ENCODE results near the gene SDK1. TPM values are rescaled to one million over a fixed set of nuclear protein-coding genes. Genes with fewer than 3 reads are reported as not detected.

The SDK1 gene
- total and polyA plus RNA-seq, 4 donors = 0.12 to 0.47 (median 0.36) TPM

- WGBS = 62% methylated on average over 9 of the region's 9 CpGs
- Histone ChIP-seq H3K9ac (ENCODE audit: low read depth in 1 of 2, low read length in 2 of 2) (no peak overlapping the region), H3K4me3 (ENCODE audit: low read depth in 1 of 3, low read length in 3 of 3) (no peak overlapping the region), H3K27ac (ENCODE audit: low read depth in 1 of 2, low read length in 2 of 2) (no peak overlapping the region), H3K36me3 (ENCODE audit: control insufficient read depth in 4 of 4, insufficient read depth in 3 of 4, low read depth in 1 of 4, low read length in 3 of 4) (no peaks in the 10 kb centered on the region), H3K9me3 (ENCODE audit: control insufficient read depth in 4 of 4, low read length in 3 of 4) (peaks cover 0 to 3% (median 0%) of the 10 kb centered on the region in 4 donors), H3K27me3 (ENCODE audit: control insufficient read depth in 4 of 4, insufficient read depth in 4 of 4, low read length in 3 of 4) (peaks cover 0 to 18% (median 2%) of the 10 kb centered on the region in 4 donors), H3K4me1 (ENCODE audit: control insufficient read depth in 4 of 4, insufficient read depth in 4 of 4, low read length in 3 of 4) (no peaks in the 10 kb centered on the region)
- no peak for DNase-seq (ENCODE audit: low spot score)
- TF ChIP-seq RXRA (IDR thresholded peaks at IDR 0.05) (peak in 1 of 2 donors; percentile 9), MAX (IDR thresholded peaks at IDR 0.05) (no peak)
These were observed 32.9 kb upstream of the SDK1 start for GRCh38 chr7:3267966-3268690.

GRCh38 chr7:3270362-3270761 lies 30.7 kb upstream of the SDK1 start:
- peaks cover 0 to 17% (median 2%) of the 10 kb centered on the region in 4 donors for H3K27me3 ChIP-seq (ENCODE audit: control insufficient read depth in 4 of 4, insufficient read depth in 4 of 4, low read length in 3 of 4)
- H3K36me3 ChIP-seq (ENCODE audit: control insufficient read depth in 4 of 4, insufficient read depth in 3 of 4, low read depth in 1 of 4, low read length in 3 of 4) = no peaks in the 10 kb centered on the region
- TF ChIP-seq RXRA (IDR thresholded peaks at IDR 0.05) = no peak
- no peak for TF ChIP-seq JUND (IDR thresholded peaks at IDR 0.05)
- TF ChIP-seq ATF3 (IDR thresholded peaks at IDR 0.05) = no peak
- TF ChIP-seq MAX (IDR thresholded peaks at IDR 0.05) = no peak
- no peak for TF ChIP-seq ZBTB33 (IDR thresholded peaks at IDR 0.05)
- TF ChIP-seq SP1 (IDR thresholded peaks at IDR 0.05) = no peak
- no peak for TF ChIP-seq FOXA2 (IDR thresholded peaks at IDR 0.05)
- no peak for TF ChIP-seq GABPA (IDR thresholded peaks at IDR 0.05 in 1 of 2, conservative IDR thresholded peaks at IDR 0.05 in 1 of 2)
- no peak overlapping the region for H3K9ac ChIP-seq (ENCODE audit: low read depth in 1 of 2, low read length in 2 of 2)
- no peak overlapping the region for H3K27ac ChIP-seq (ENCODE audit: low read depth in 1 of 2, low read length in 2 of 2)
- H3K9me3 ChIP-seq (ENCODE audit: control insufficient read depth in 4 of 4, low read length in 3 of 4) = peaks cover 0 to 3% (median 0%) of the 10 kb centered on the region in 4 donors
- no peak overlapping the region for H3K4me3 ChIP-seq (ENCODE audit: low read depth in 1 of 3, low read length in 3 of 3)
- no peaks in the 10 kb centered on the region for H3K4me1 ChIP-seq (ENCODE audit: control insufficient read depth in 4 of 4, insufficient read depth in 4 of 4, low read length in 3 of 4)
- no peak for DNase-seq (ENCODE audit: low spot score)

GRCh38 chr7:3271298-3271697 lies 29.8 kb upstream of the SDK1 start:
- Histone ChIP-seq H3K27me3 (ENCODE audit: control insufficient read depth in 4 of 4, insufficient read depth in 4 of 4, low read length in 3 of 4) (peaks cover 0 to 11% (median 0%) of the 10 kb centered on the region in 4 donors), H3K27ac (ENCODE audit: low read depth in 1 of 2, low read length in 2 of 2) (no peak overlapping the region), H3K36me3 (ENCODE audit: control insufficient read depth in 4 of 4, insufficient read depth in 3 of 4, low read depth in 1 of 4, low read length in 3 of 4) (no peaks in the 10 kb centered on the region), H3K4me3 (ENCODE audit: low read depth in 1 of 3, low read length in 3 of 3) (no peak overlapping the region), H3K9me3 (ENCODE audit: control insufficient read depth in 4 of 4, low read length in 3 of 4) (peaks cover 0 to 3% (median 0%) of the 10 kb centered on the region in 4 donors), H3K9ac (ENCODE audit: low read depth in 1 of 2, low read length in 2 of 2) (no peak overlapping the region), H3K4me1 (ENCODE audit: control insufficient read depth in 4 of 4, insufficient read depth in 4 of 4, low read length in 3 of 4) (no peaks in the 10 kb centered on the region)
- WGBS = 76% methylated on average over 2 of the region's 2 CpGs
- DNase-seq (ENCODE audit: low spot score) = no peak
- no peak for TF ChIP-seq RAD21 (IDR thresholded peaks at IDR 0.05)
- TF ChIP-seq NR2F2 (IDR thresholded peaks at IDR 0.05) = no peak
- TF ChIP-seq, protein P1, sequence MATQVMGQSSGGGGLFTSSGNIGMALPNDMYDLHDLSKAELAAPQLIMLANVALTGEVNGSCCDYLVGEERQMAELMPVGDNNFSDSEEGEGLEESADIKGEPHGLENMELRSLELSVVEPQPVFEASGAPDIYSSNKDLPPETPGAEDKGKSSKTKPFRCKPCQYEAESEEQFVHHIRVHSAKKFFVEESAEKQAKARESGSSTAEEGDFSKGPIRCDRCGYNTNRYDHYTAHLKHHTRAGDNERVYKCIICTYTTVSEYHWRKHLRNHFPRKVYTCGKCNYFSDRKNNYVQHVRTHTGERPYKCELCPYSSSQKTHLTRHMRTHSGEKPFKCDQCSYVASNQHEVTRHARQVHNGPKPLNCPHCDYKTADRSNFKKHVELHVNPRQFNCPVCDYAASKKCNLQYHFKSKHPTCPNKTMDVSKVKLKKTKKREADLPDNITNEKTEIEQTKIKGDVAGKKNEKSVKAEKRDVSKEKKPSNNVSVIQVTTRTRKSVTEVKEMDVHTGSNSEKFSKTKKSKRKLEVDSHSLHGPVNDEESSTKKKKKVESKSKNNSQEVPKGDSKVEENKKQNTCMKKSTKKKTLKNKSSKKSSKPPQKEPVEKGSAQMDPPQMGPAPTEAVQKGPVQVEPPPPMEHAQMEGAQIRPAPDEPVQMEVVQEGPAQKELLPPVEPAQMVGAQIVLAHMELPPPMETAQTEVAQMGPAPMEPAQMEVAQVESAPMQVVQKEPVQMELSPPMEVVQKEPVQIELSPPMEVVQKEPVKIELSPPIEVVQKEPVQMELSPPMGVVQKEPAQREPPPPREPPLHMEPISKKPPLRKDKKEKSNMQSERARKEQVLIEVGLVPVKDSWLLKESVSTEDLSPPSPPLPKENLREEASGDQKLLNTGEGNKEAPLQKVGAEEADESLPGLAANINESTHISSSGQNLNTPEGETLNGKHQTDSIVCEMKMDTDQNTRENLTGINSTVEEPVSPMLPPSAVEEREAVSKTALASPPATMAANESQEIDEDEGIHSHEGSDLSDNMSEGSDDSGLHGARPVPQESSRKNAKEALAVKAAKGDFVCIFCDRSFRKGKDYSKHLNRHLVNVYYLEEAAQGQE (IDR thresholded peaks at IDR 0.05) = no peak
- TF ChIP-seq FOXA2 (IDR thresholded peaks at IDR 0.05) = no peak
- TF ChIP-seq EGR1 (IDR thresholded peaks at IDR 0.05; ENCODE audit: low read depth in 2 of 2) = no peak
- no peak for TF ChIP-seq MAX (IDR thresholded peaks at IDR 0.05)
- TF ChIP-seq TAF1 (conservative IDR thresholded peaks at IDR 0.05) = no peak
- no peak for TF ChIP-seq JUND (IDR thresholded peaks at IDR 0.05)
- TF ChIP-seq RXRA (IDR thresholded peaks at IDR 0.05) = no peak
- no peak for TF ChIP-seq SP1 (IDR thresholded peaks at IDR 0.05)
- TF ChIP-seq ZBTB33 (IDR thresholded peaks at IDR 0.05) = no peak
- TF ChIP-seq ATF3 (IDR thresholded peaks at IDR 0.05) = no peak
- TF ChIP-seq GABPA (IDR thresholded peaks at IDR 0.05 in 1 of 2, conservative IDR thresholded peaks at IDR 0.05 in 1 of 2) = no peak
- TF ChIP-seq FOXA1 (IDR thresholded peaks at IDR 0.05) = no peak

Measured in liver (tissue), 9 donors.